ENCODE measurements around the gene OSBPL1A.

OSBPL1A gene

GRCh38 chr18:24366328-24366727 lies 31.3 kb downstream of the OSBPL1A start:
- H3K9me2 ChIP-seq (replicated peaks; ENCODE audit: insufficient read depth, low read length), result no peaks in the 10 kb centered on the region
- H3K4me2 ChIP-seq (ENCODE audit: low read depth, low read length, poor library complexity, severe bottlenecking), result no peak overlapping the region
- H3K4me3 ChIP-seq (ENCODE audit: insufficient read depth, low read length, poor library complexity, severe bottlenecking), result no peak overlapping the region
- no peaks in the 10 kb centered on the region for H3K9me3 ChIP-seq (ENCODE audit: insufficient read depth, low read length)
- H4K20me1 ChIP-seq (ENCODE audit: low read depth, low read length), result no peaks in the 10 kb centered on the region
- H3K36me3 ChIP-seq (ENCODE audit: low read length), result no peaks in the 10 kb centered on the region
- TF ChIP-seq EZH2phosphoT487 (conservative IDR thresholded peaks at IDR 0.05; ENCODE audit: low read length) (no peak), CTCF (IDR thresholded peaks at IDR 0.05; ENCODE audit: insufficient read depth, low read length, poor library complexity, severe bottlenecking) (no peak)
- H3K79me2 ChIP-seq (ENCODE audit: insufficient read depth, low read length), result no peaks in the 10 kb centered on the region
- H3F3A ChIP-seq (ENCODE audit: insufficient read depth), result no peaks in the 10 kb centered on the region
- no peaks in the 10 kb centered on the region for H3K27me3 ChIP-seq (ENCODE audit: low read length)
- H3K27ac ChIP-seq (ENCODE audit: low read depth, low read length), result no peak overlapping the region
- no peak overlapping the region for H2AFZ ChIP-seq (ENCODE audit: low read depth, low read length, severe bottlenecking)
- H3K9ac ChIP-seq (ENCODE audit: low read length), result no peak overlapping the region

GRCh38 chr18:24364177-24364576 lies 33.4 kb downstream of the OSBPL1A start:
- no peaks in the 10 kb centered on the region for H3K9me3 ChIP-seq (ENCODE audit: insufficient read depth, low read length)
- no peak overlapping the region for H2AFZ ChIP-seq (ENCODE audit: low read depth, low read length, severe bottlenecking)
- H3K27me3 ChIP-seq (ENCODE audit: low read length), result no peaks in the 10 kb centered on the region
- H3K9me2 ChIP-seq (replicated peaks; ENCODE audit: insufficient read depth, low read length), result no peaks in the 10 kb centered on the region
- H3F3A ChIP-seq (ENCODE audit: insufficient read depth), result no peaks in the 10 kb centered on the region
- no peak overlapping the region for H3K27ac ChIP-seq (ENCODE audit: low read depth, low read length)
- TF ChIP-seq EZH2phosphoT487 (conservative IDR thresholded peaks at IDR 0.05; ENCODE audit: low read length) (no peak), CTCF (IDR thresholded peaks at IDR 0.05; ENCODE audit: insufficient read depth, low read length, poor library complexity, severe bottlenecking) (no peak)
- no peak overlapping the region for H3K4me3 ChIP-seq (ENCODE audit: insufficient read depth, low read length, poor library complexity, severe bottlenecking)
- no peaks in the 10 kb centered on the region for H4K20me1 ChIP-seq (ENCODE audit: low read depth, low read length)
- no peaks in the 10 kb centered on the region for H3K79me2 ChIP-seq (ENCODE audit: insufficient read depth, low read length)
- no peak overlapping the region for H3K9ac ChIP-seq (ENCODE audit: low read length)
- no peaks in the 10 kb centered on the region for H3K36me3 ChIP-seq (ENCODE audit: low read length)
- H3K4me2 ChIP-seq (ENCODE audit: low read depth, low read length, poor library complexity, severe bottlenecking), result no peak overlapping the region

- Histone ChIP-seq H3K79me2 (ENCODE audit: insufficient read depth, low read length) (no peaks in the 10 kb centered on the region), H3K9ac (ENCODE audit: low read length) (no peak overlapping the region), H3K4me2 (ENCODE audit: low read depth, low read length, poor library complexity, severe bottlenecking) (no peak overlapping the region), H3K27ac (ENCODE audit: low read depth, low read length) (no peak overlapping the region), H2AFZ (ENCODE audit: low read depth, low read length, severe bottlenecking) (no peak overlapping the region), H3K4me3 (ENCODE audit: insufficient read depth, low read length, poor library complexity, severe bottlenecking) (no peak overlapping the region), H3F3A (ENCODE audit: insufficient read depth) (no peaks in the 10 kb centered on the region), H3K9me3 (ENCODE audit: insufficient read depth, low read length) (no peaks in the 10 kb centered on the region), H3K36me3 (ENCODE audit: low read length) (no peaks in the 10 kb centered on the region), H4K20me1 (ENCODE audit: low read depth, low read length) (no peaks in the 10 kb centered on the region), H3K9me2 (replicated peaks; ENCODE audit: insufficient read depth, low read length) (no peaks in the 10 kb centered on the region), H3K27me3 (ENCODE audit: low read length) (no peaks in the 10 kb centered on the region)
- TF ChIP-seq CTCF (IDR thresholded peaks at IDR 0.05; ENCODE audit: insufficient read depth, low read length, poor library complexity, severe bottlenecking) (no peak), EZH2phosphoT487 (conservative IDR thresholded peaks at IDR 0.05; ENCODE audit: low read length) (no peak)
Measured at GRCh38 chr18:24362757-24363156, 34.9 kb downstream of the OSBPL1A start.

Measured in SU-DHL-6 (cell line).